NK-92 (cell line): ENCODE data around the gene SF1.

ENCODE experiments used
- DNase-seq: peaks from one replicate; lab custom pipeline; 2025; ENCODE audit not compliant: unreplicated experiment; lab: John Stamatoyannopoulos, UW

SF1 gene

GRCh38 chr11:64746486-64746885 lies 31.9 kb downstream of the SF1 start:
- no peak for DNase-seq

- no peak for DNase-seq
These were observed 32.6 kb downstream of the SF1 start for GRCh38 chr11:64745521-64746328.

- DNase-seq: no peak
These were observed 33.2 kb downstream of the SF1 start for GRCh38 chr11:64745189-64745520.

GRCh38 chr11:64744544-64745188 lies 33.7 kb downstream of the SF1 start:
- DNase-seq: no peak

GRCh38 chr11:64743591-64744543 lies 34.5 kb downstream of the SF1 start, which contains the start of gene RASGRP2:
RASGRP2 (minus strand) TSS chr11:64744142; CDS start chr11:64742866, 1,276 bp downstream.
- no peak for DNase-seq

GRCh38 chr11:64742889-64743590 lies 35.3 kb downstream of the SF1 start:
- DNase-seq: no peak

GRCh38 chr11:64742087-64742888 lies 36.1 kb downstream of the SF1 start:
- no peak for DNase-seq

- no peak for DNase-seq
These were observed 36.8 kb downstream of the SF1 start for GRCh38 chr11:64741375-64742086.

- DNase-seq: no peak
These were observed 38.5 kb downstream of the SF1 start for GRCh38 chr11:64739871-64740270.

- no peak for DNase-seq
These were observed 41.7 kb downstream of the SF1 start for GRCh38 chr11:64736654-64737053.

- no peak for DNase-seq
These were observed 42.5 kb downstream of the SF1 start for GRCh38 chr11:64735725-64736259.

GRCh38 chr11:64734811-64735724 lies 43.3 kb downstream of the SF1 start:
- DNase-seq: no peak

GRCh38 chr11:64731601-64732000 lies 46.7 kb downstream of the SF1 start:
- no peak for DNase-seq

- DNase-seq: no peak
These were observed 48.4 kb downstream of the SF1 start for GRCh38 chr11:64729851-64730382.

GRCh38 chr11:64728757-64729365 lies 49.5 kb downstream of the SF1 start:
- DNase-seq: no peak

- no peak for DNase-seq
These were observed 51.3 kb downstream of the SF1 start for GRCh38 chr11:64726867-64727530.

GRCh38 chr11:64726211-64726641 lies 52.1 kb downstream of the SF1 start:
- DNase-seq: no peak
